Kidney (tissue), 22 donors: ENCODE measurements around the gene SERPINA12. TPM values are rescaled to one million over a fixed set of nuclear protein-coding genes. Genes with fewer than 3 reads are reported as not detected.

ENCODE experiments used
- DNase-seq, 5 donors: peaks; one replicate each; pipeline ENCODE4 v3.0.0-alpha.2; 2013 to 2020
- FAIRE-seq: peaks from 2 replicates; lab custom pipeline; 2012; peaks lifted over from hg19 to GRCh38; lab: Jason Lieb, UNC
- H3K27ac ChIP-seq, 2 donors: one replicate each; pipeline ENCODE4 v1.7.0; 2013; ENCODE audit warnings: low read depth in 2 of 2, low read length in 2 of 2, inconsistent platforms in 1 of 2
- H3K27me3 ChIP-seq: one replicate; pipeline ENCODE4 v1.7.1; 2013; ENCODE audit warnings: low read length, inconsistent platforms; ENCODE audit not compliant: control insufficient read depth, insufficient read depth
- H3K36me3 ChIP-seq, 3 donors: one replicate each; pipeline versions ENCODE4 v1.7.0 to v1.7.1; 2013; ENCODE audit warnings: low read length in 3 of 3, control low read depth in 1 of 3, inconsistent platforms in 1 of 3; ENCODE audit not compliant: insufficient read depth in 3 of 3, control insufficient read depth in 2 of 3
- H3K4me1 ChIP-seq, 3 donors: one replicate each; pipeline versions ENCODE4 v1.7.0 to v1.7.1; 2013; ENCODE audit warnings: low read length in 3 of 3, inconsistent platforms in 1 of 3, low read depth in 1 of 3; ENCODE audit not compliant: control insufficient read depth in 2 of 3, insufficient read depth in 2 of 3
- H3K4me3 ChIP-seq, 3 donors: one replicate each; pipeline versions ENCODE4 v1.7.0 to v1.8.1; 2013; ENCODE audit warnings: low read length in 3 of 3, control low read depth in 1 of 3, inconsistent platforms in 1 of 3
- H3K9ac ChIP-seq, 3 donors: one replicate each; pipeline versions ENCODE4 v1.7.0 to v1.7.1; 2013; ENCODE audit warnings: low read length in 3 of 3, control low read depth in 1 of 3, inconsistent platforms in 1 of 3
- H3K9me3 ChIP-seq, 3 donors: one replicate each; pipeline versions ENCODE4 v1.7.0 to v1.7.1; 2013; ENCODE audit warnings: low read length in 3 of 3, control low read depth in 1 of 3, inconsistent platforms in 1 of 3; ENCODE audit not compliant: control insufficient read depth in 2 of 3, insufficient read depth in 1 of 3
- intact Hi-C: fragments of 100-400 bp; cut with DNase I; formaldehyde crosslinking; loops from one replicate; pipeline ENCODE4 v1.11.1; 2022
- long read RNA-seq, 10 donors: library from polyadenylated mRNA in 1 of 10; unstranded in 1 of 10; transcript quantifications; one replicate each; pipeline ENCODE4 v2.0.0 and lab custom pipeline, GENCODE V29; 2021 to 2026
- polyA plus RNA-seq: library from polyadenylated mRNA; stranded (reverse); fragments of 350-450 nt; fragmentation: Illumina TruSeq; extraction: RNeasy Lipid Tissue Mini Kit (QIAGEN cat#74804); gene quantifications from one replicate; pipeline ENCODE4 v1.2.3, GENCODE V29; 2014; ENCODE audit warnings: low read depth, low replicate concordance; ENCODE audit not compliant: insufficient read depth
- total RNA-seq: library from RNA; stranded (reverse); fragmentation: NEBNext Ultra II Directional; extraction: Animal tissue kit (Norgen Biotek cat#: 25700); gene quantifications from one replicate; pipeline ENCODE4 v1.2.1, GENCODE V29; 2021
- TF ChIP-seq, protein P1 (sequence below): IDR thresholded peaks from 3 replicates; pipeline ENCODE4 v1.5.1; 2012; ENCODE audit warnings: mild to moderate bottlenecking, moderate library complexity, borderline replicate concordance; ENCODE audit not compliant: insufficient read depth; ENCODE audit errors: extremely low read depth
- donor health status: control.
- donor health status: control.
- donor health status: control.
- donor health status: control.
- donor health status: control.
- donor health status: DM: yes; HTN: yes; CAD: no.
- donor health status: Normal renal cell carcinoma (clear cell type).

Gene SERPINA12, protein sequence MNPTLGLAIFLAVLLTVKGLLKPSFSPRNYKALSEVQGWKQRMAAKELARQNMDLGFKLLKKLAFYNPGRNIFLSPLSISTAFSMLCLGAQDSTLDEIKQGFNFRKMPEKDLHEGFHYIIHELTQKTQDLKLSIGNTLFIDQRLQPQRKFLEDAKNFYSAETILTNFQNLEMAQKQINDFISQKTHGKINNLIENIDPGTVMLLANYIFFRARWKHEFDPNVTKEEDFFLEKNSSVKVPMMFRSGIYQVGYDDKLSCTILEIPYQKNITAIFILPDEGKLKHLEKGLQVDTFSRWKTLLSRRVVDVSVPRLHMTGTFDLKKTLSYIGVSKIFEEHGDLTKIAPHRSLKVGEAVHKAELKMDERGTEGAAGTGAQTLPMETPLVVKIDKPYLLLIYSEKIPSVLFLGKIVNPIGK
- not detected for total RNA-seq
- not detected for polyA plus RNA-seq
- long read RNA-seq, donor 1: 0 reads
- long read RNA-seq, donor 2: 0 reads
- long read RNA-seq, donor 3: 0 reads
- long read RNA-seq, donor 4: 0 reads
- long read RNA-seq, donor 5: 0 reads
- long read RNA-seq, donor 6: 0 reads
- long read RNA-seq, donor 7: 0 reads
- long read RNA-seq, donor 8: 0 reads
- long read RNA-seq, donor 9: 0 reads
- long read RNA-seq, donor 10: 0 reads

DNA sequence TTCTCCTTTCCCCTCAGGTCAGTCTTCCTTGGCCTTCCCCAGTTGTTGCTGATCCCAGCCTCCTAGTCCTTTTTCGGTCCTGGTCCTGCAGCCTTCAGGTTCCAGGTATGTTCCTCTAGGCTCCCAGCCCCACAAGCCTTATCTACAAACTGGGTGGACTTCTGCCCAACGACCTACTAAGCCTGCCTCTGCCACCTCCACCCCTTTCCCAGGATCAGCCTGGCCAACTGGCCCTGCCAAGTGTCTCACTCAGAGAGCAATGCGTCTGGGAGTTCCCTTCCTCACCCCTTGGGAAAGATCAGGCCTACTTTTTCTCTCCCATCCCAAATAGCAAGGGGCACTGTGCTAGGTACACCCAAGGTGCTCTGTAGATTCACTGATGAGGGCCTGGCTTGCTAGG is at the start of gene SERPINA12:
Gene SERPINA12 (minus strand): TSS at position 114 of the 400 bp plus-strand sequence. CDS start 11,072 bp downstream, outside the sequence.
- TF ChIP-seq, protein P1, sequence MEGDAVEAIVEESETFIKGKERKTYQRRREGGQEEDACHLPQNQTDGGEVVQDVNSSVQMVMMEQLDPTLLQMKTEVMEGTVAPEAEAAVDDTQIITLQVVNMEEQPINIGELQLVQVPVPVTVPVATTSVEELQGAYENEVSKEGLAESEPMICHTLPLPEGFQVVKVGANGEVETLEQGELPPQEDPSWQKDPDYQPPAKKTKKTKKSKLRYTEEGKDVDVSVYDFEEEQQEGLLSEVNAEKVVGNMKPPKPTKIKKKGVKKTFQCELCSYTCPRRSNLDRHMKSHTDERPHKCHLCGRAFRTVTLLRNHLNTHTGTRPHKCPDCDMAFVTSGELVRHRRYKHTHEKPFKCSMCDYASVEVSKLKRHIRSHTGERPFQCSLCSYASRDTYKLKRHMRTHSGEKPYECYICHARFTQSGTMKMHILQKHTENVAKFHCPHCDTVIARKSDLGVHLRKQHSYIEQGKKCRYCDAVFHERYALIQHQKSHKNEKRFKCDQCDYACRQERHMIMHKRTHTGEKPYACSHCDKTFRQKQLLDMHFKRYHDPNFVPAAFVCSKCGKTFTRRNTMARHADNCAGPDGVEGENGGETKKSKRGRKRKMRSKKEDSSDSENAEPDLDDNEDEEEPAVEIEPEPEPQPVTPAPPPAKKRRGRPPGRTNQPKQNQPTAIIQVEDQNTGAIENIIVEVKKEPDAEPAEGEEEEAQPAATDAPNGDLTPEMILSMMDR: no peak
- no peak within 1 kb of the TSS for H3K9ac ChIP-seq

DNA sequence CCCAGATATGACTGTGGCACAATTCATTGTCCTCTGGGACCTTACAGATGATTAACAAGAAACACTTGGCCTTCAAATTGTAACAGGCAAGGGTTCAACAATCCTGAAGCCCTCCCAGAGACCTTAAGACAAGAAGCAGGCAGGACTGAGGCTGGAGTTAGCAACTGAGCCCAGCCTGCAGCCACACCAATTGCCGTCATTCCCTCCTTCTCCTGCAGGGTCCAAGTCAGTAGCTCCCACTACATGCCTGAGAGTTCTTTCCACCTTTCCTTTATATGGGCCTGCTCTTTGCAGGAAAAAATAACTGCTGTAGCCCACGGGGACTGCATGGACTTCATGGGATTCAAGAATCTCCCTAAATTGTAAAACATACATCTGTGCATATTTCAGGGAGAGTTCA is 49.6 kb upstream of the SERPINA12 start:
- TF ChIP-seq, protein P1: no peak
- H3K4me3 ChIP-seq: no peak overlapping the region
- no peak overlapping the region for H3K27ac ChIP-seq
- no peak for DNase-seq
- H3K9ac ChIP-seq: no peak overlapping the region
- H3K9me3 ChIP-seq: peaks cover 0 to 5% (median 0%) of the 10 kb centered on the region in 3 donors
- H3K4me1 ChIP-seq: no peaks in the 10 kb centered on the region
- FAIRE-seq: no peak
- no peaks in the 10 kb centered on the region for H3K27me3 ChIP-seq
- intact Hi-C loops: no loop called here
- H3K36me3 ChIP-seq: no peaks in the 10 kb centered on the region

More for the DNA sequence above, at the start of gene SERPINA12:
- Histone ChIP-seq H3K4me1 (no peaks in the 10 kb centered on the region), H3K27me3 (no peaks in the 10 kb centered on the region), H3K9me3 (no peaks in the 10 kb centered on the region), H3K4me3 (no peak within 1 kb of the TSS), H3K27ac (no peak within 1 kb of the TSS), H3K36me3 (no peaks in the 10 kb centered on the region)
- intact Hi-C loops: no loop called here
- no peak for DNase-seq
- no peak for FAIRE-seq

DNA sequence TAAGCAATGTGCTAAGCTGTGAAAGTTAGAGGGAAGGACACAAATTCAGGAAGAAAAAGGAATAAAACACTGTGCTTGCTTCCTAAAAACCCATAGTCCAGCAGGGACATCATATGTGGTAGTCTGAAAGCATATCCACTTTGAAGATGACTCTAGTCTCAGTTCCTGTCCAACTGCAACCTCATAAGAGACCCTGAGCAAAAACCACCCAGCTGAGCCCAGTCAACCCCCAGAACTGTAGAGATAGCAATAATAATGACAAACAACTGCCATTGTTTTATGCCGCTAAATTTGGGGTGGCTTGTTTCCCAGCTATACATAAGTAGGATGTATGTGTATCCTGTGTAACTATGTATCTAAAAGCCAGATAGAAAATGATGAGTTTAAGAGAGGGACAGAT is 48.1 kb upstream of the SERPINA12 start:
- intact Hi-C loops: no loop called here
- Histone ChIP-seq H3K9ac (no peak overlapping the region), H3K4me3 (no peak overlapping the region)

More for the DNA sequence above, 48.1 kb upstream of the SERPINA12 start:
- TF ChIP-seq, protein P1: no peak
- Histone ChIP-seq H3K27me3 (no peaks in the 10 kb centered on the region), H3K27ac (no peak overlapping the region), H3K9me3 (peaks cover 0 to 5% (median 0%) of the 10 kb centered on the region in 3 donors), H3K4me1 (no peaks in the 10 kb centered on the region), H3K36me3 (no peaks in the 10 kb centered on the region)
- DNase-seq (no peak), FAIRE-seq (no peak)
